GM19328 (cell line): ENCODE data around the gene PRPS1.
"Not testable (repeated sequence)": the region's sequence is repeated elsewhere in the genome, so short reads cannot be mapped to it uniquely, and the experiment has no call there.

ENCODE experiments used
- ATAC-seq: cut with Tn5 transposase; IDR thresholded peaks from one replicate; pipeline ENCODE4 v1.9.1; 2021; ENCODE audit warnings: mild to moderate bottlenecking, moderate library complexity; ENCODE audit not compliant: unreplicated experiment

The PRPS1 gene

GRCh38 chrX:107627838-107628661 lies at the start of gene PRPS1:
PRPS1 (plus strand) TSS chrX:107628510; CDS start chrX:107628629, 119 bp downstream.
- ATAC-seq, result peak; percentile 100

DNA sequence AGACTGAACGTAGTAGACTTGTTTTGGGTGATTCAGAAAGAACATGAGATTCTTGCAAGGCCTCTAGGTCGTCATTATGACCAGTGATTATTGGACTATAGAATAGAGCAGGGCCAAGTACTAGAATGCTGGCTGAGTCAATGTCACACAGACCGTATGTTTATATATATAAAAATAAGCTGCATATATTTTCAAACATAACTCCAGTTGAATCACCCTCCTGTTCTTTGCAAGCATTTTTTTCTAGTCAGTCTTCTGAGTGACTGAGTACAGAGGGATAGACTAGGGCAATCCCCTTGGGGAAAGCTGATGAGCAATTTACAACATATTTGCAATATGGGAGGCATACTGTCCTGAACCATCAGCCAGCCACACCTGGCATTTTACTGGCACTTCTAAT lies 48.4 kb upstream of the PRPS1 start:
- no peak for ATAC-seq

- ATAC-seq, result no peak
Observed at GRCh38 chrX:107581923-107582322, 46.4 kb upstream of the PRPS1 start.

- ATAC-seq, result no peak
Observed at GRCh38 chrX:107589243-107589642, 39.1 kb upstream of the PRPS1 start.

GRCh38 chrX:107596651-107597050 lies 31.7 kb upstream of the PRPS1 start:
- no peak for ATAC-seq

- ATAC-seq, result no peak
Observed at GRCh38 chrX:107597264-107597663, 31.0 kb upstream of the PRPS1 start.

GRCh38 chrX:107597791-107598190 lies 30.5 kb upstream of the PRPS1 start:
- no peak for ATAC-seq

GRCh38 chrX:107599450-107599861 lies 28.9 kb upstream of the PRPS1 start:
- ATAC-seq, result no peak

DNA sequence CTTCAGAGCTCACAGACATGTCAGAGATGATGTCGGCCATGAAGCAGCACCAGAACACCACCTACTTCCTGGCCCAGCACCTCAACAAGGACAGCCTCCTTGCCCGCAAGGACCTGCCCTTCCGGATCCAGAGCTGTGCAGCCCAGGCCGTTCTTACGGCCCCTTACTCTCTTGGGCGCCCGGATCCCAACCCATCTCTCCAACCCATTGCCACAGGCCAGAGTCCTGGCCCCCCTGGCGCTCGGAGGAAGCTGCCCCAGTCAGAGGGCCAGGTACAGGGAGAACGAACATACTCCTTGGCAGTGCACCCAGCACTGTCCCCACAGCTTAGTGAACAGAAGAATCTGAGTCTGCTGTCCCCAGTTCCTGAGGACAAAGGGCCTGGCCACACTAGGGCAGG lies 27.9 kb upstream of the PRPS1 start:
- no peak for ATAC-seq

DNA sequence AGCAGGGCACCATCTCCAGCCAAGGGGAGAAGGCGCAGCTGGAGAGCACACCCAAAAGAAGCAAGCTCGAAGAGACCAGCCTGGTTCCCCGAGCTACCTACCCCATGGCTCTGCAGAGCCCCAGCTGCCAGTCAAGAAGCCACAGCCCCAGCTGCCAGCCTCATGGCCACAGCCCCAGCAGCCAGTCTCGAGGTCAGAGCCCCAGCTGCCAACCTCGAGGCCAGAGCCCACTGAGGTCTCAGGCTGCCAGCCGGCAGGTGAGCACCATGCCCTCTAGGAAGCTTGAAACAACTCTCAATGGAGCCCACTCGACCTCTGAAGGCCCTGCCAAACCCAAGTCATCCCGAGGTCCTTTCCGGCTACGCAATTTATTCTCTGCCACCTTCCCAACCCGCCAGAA lies 27.0 kb upstream of the PRPS1 start:
- no peak for ATAC-seq

GRCh38 chrX:107601759-107602158 lies 26.6 kb upstream of the PRPS1 start:
- ATAC-seq, result no peak

- ATAC-seq, result no peak
Observed at GRCh38 chrX:107602694-107603239, 25.5 kb upstream of the PRPS1 start.

- no peak for ATAC-seq
Observed at GRCh38 chrX:107603429-107604159, 24.7 kb upstream of the PRPS1 start.

- not testable (repeated sequence) for ATAC-seq
Observed at GRCh38 chrX:107609061-107609460, 19.2 kb upstream of the PRPS1 start.

GRCh38 chrX:107610667-107611066 lies 17.6 kb upstream of the PRPS1 start:
- no peak for ATAC-seq

GRCh38 chrX:107619885-107620322 lies 8.4 kb upstream of the PRPS1 start:
- no peak for ATAC-seq

- no peak for ATAC-seq
Observed at GRCh38 chrX:107624893-107625292, 3.4 kb upstream of the PRPS1 start.

DNA sequence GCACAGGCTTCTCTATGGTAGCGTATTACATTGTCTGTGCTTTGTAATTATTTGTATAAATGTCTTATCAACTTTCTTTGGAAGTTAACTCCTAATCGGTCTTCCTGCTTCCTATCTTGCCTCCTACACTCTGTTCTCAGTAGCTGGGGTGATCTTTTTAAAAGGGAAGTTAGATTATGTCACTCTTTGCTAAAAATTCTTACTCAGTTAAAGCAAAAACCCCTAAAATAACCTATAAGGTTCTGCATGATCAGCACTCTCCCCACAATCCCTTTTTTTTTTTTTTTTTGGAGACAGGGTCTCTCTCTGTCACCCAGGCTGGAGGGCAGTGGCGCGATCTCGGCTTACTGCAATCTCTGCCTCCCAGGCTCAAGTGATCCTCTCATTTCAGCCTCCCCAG lies 2.6 kb upstream of the PRPS1 start:
- no peak for ATAC-seq

DNA sequence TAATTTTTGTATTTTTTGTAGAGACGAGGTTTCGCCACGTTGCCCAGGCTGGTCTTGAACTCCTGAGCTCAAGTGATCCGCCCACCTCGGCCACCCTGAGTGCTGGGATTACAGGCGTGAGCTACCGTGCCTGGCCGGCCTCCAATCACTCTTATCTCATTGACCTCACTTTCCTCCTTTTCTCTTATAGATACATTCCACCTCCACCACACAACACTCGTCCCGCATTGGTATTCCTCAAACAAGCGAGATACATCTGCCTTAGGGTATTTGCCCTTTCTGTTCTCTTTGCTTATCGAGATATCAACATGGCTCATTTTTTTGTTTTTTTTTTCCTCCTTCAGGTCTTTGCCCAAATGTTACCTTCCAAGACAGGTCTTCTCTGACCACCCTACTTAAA lies 1.8 kb upstream of the PRPS1 start:
- no peak for ATAC-seq

GRCh38 chrX:107626916-107627315 lies 1.4 kb upstream of the PRPS1 start:
- ATAC-seq, result no peak

DNA sequence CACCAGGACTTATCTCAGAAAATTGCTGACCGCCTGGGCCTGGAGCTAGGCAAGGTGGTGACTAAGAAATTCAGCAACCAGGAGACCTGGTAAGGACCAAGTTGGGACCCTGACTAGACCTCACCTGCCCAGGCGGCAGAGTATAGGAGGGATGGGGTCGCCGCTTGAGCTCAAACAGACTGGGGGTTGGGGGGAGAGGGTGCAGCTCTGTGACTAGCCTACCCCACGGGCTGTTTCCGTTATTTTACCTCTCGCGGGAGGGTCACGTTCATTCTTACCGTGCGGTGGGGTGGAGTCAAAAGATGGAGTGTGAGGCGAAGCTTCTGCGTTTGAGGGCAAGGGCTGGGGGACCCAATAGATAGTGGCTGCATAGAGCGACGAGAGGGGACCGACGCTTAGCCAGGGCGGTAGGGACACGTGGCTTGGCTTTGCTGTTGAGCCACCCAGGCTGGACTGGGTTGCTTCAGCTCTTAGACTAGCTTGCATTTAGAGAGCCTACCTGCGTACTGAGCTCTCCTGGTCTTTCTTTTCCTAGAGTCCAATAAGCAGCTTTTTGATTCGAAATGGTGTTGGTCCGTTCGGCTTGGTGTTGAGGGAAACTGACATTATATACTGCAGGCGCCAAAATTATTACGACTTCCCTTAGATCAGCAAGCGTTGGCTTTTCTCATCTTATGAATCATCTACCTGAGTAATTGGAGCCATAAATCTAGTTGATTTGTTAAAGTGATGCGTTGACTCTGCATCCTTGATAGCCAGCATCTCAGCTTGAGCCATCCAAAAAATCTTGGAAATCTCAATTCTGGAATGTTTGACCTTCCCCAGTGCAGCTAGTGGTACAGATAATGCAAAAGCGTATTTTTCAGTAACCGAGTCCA lies 591 bp downstream of the PRPS1 start:
- ATAC-seq, result peak; percentile 23
